Fibroblast of the aortic adventitia (primary cell): ENCODE measurements around the gene MAP3K7. TPM values are rescaled to one million over a fixed set of nuclear protein-coding genes. Genes with fewer than 3 reads are reported as not detected.

Experiments used
- DNase-seq: peaks from one replicate; pipeline ENCODE4 v3.0.0-alpha.2; 2010; ENCODE audit warnings: low read depth
- H3K4me3 ChIP-seq: 2 replicates; pipeline ENCODE4 v1.5.1; 2011; ENCODE audit warnings: low read depth, mild to moderate bottlenecking, control low read depth, low read length, moderate library complexity
- total RNA-seq: library from RNA; depleted of rRNA; stranded (reverse); fragments of >200 nt; gene quantifications from 2 replicates; pipeline ENCODE4 v1.2.3, GENCODE V29; 2012; ENCODE audit warnings: low replicate concordance
- TF ChIP-seq, protein P1 (sequence below): IDR thresholded peaks from 2 replicates; pipeline ENCODE4 v1.5.1; 2011; ENCODE audit warnings: mild to moderate bottlenecking, low read length, control low read depth, inconsistent platforms; ENCODE audit not compliant: insufficient read depth

MAP3K7 gene
- total RNA-seq, 1 donor: 36.0 TPM

DNA sequence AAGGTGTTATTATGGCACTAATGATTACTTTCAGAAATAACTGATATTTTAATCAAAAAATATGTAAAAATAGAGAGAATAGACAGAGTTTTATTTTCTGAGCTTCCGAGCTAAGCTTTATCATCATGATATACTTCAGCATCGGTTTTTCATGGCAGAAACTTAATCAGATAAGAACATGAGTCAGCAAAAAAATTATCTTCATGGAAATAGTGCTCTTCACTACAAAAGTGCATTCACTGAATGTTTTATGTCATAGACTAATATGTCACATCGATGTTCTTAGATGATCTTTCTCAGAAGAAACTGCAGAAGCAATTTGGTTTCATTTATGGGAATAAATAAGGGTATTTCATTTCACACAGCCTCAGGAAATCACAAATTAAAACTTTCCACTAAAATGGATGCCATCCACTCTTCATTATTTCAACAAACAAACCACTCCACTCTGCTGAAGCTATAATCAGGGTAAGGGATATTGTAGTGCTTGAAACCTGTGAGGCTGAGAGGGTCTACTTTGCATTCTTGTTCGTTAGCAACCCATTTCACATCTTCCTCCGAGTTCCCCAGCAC is 10.2 kb upstream of the MAP3K7 start:
- no peak overlapping the region for H3K4me3 ChIP-seq
- no peak for DNase-seq
- TF ChIP-seq, protein P1, sequence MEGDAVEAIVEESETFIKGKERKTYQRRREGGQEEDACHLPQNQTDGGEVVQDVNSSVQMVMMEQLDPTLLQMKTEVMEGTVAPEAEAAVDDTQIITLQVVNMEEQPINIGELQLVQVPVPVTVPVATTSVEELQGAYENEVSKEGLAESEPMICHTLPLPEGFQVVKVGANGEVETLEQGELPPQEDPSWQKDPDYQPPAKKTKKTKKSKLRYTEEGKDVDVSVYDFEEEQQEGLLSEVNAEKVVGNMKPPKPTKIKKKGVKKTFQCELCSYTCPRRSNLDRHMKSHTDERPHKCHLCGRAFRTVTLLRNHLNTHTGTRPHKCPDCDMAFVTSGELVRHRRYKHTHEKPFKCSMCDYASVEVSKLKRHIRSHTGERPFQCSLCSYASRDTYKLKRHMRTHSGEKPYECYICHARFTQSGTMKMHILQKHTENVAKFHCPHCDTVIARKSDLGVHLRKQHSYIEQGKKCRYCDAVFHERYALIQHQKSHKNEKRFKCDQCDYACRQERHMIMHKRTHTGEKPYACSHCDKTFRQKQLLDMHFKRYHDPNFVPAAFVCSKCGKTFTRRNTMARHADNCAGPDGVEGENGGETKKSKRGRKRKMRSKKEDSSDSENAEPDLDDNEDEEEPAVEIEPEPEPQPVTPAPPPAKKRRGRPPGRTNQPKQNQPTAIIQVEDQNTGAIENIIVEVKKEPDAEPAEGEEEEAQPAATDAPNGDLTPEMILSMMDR: no peak

DNA sequence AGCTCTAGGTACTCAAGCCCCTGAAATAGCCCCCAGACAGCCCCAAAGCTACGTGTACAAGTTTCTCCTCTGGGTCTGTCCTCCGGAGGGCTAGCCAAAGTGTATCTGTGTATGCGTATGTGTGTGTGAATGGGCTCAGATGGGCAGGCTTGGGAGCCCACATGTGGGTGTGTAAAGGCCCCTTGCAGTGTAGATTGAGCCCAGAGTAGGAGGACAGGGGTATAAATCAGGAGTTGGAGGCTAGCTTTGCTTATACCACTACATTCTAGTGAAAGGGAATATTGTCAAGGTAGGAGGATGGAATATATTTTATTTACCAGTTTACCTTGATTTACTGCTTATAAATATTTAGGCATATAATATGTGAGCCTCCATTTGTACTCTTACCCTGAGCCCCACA is 9.0 kb upstream of the MAP3K7 start:
- no peak overlapping the region for H3K4me3 ChIP-seq
- DNase-seq: no peak
- TF ChIP-seq, protein P1: no peak

DNA sequence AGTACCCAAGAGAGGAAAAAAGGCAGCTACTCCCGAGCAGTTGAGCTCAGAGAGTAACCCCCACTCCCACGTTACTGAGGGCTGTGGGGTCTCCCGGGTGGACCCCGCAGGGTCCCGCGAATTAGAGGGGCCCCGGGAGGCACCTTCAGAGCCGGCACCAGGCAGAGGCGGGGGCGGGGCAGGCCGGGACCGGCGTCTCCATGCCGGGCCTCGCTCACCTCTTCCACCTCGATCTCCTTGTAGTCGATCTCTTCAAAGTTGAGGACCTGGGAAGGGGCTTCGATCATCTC is 381 bp downstream of the MAP3K7 start:
- TF ChIP-seq, protein P1: no peak
- no peak for DNase-seq
- peak overlapping the region; percentile 87 for H3K4me3 ChIP-seq

DNA sequence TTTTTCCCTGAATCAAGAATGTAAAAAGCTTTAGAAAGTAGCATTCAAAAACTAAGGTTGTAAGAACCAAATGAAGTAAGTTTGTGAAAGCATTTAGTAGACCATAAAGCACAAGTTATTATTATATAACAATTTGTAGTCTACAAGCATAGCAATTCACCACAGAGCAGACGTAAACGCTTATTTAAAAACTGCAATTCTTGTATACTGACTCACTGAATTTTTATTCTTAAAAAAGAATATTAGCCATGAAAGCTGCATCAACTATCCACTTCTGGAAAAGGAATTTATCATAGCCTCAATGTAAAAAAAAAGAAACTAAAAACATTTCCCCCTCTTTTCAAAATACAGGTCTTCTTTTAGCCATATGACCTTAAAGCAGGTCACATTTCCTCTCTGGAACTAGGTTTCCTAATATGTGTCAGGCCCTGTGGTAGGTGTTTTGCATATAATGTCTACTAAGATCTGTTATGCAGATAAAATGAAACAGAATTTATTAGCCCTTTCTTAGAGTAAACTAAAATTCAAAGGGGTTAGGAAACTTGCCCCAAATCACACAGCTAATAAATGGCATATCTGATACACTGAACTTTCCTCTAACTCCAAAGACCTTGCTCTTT is 2.1 kb downstream of the MAP3K7 start:
- TF ChIP-seq, protein P1: no peak
- peak; percentile 21 for DNase-seq
- peak overlapping the region; percentile 6 for H3K4me3 ChIP-seq

DNA sequence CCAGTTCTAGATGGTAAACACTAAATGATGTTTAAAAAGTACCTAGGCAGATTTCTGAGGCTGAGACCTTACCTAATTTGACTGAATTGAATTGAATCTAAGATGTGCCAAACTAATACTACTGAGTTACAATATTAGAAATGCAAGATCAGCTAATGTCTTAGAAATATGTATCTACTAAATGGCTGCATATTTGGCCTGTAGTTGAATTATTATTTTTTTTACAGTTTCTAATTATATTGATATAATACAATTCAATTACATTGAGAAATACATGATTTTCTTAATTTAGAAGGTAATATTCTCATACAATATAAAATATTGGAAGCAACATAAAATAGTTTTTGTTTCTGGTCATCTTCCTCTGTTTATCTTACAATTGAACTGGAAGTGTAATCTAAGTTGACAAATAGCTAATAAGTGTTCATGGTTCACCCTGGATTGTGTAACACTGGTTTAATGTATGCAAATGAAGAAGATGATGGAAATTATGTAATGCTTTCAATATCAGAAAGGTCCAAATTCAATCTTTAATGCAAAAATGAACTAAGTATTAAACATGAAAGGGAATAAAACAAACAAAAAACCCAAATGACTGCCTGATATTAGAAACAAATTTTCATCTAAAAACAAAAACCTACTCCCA is 2.9 kb downstream of the MAP3K7 start:
- no peak overlapping the region for H3K4me3 ChIP-seq
- TF ChIP-seq, protein P1: no peak
- DNase-seq: no peak

DNA sequence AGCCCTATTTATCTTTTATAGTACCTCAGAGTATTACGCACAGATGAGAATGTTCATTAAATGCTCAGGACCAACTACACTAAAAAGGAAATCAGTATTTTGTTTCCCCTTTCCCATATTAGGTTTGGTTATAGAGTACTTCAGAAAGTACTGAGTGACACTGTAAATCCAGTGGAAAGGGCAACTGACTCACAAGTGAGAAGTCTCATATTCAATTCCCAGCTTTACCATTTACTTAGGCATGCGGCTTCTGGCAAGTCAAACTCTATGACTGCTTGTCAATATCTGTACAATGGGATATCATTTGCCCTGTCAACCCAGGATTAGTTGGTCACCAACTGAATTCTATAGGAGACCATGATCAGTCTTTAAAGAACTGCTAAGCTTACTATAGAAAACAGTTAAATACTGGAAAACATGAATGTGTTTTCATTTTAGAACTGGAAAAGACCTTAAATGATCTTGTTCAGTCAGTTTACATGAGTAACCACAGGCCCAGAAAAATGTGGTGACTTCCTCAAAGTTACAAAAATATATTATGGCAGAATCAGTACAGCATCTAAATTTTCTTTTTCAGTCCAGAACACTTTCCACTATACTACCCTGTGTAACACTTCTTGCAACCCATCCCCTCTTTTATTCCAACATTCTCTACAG is 3.6 kb downstream of the MAP3K7 start:
- H3K4me3 ChIP-seq: no peak overlapping the region
- DNase-seq: no peak
- TF ChIP-seq, protein P1: no peak
